K562 (cell line): Measurements from ENCODE around the gene FAM3C. TPM values are rescaled to one million over a fixed set of nuclear protein-coding genes. Genes with fewer than 3 reads are reported as not detected.
"Not testable (repeated sequence)": the region's sequence is repeated elsewhere in the genome, so short reads cannot be mapped to it uniquely, and the experiment has no call there.

ENCODE experiments used
- ATF1 ChIP-seq, 2 experiments: fragments of 450-650 bp in 1 of 2; IDR thresholded peaks; 2 replicates each; pipeline ENCODE4 v1.6.1; 2016; ENCODE audit warnings: missing compliant biosample characterization in 1 of 2, missing genetic modification characterization in 1 of 2
- CBX3 ChIP-seq, 2 experiments: IDR thresholded peaks; 1 replicate in 1 of 2; 2 replicates in 1 of 2; pipeline ENCODE4 v1.6.1; 2012; ENCODE audit warnings: inconsistent platforms in 2 of 2, low read length in 2 of 2, borderline replicate concordance in 1 of 2, control low read depth in 1 of 2
- HDAC2 ChIP-seq: fragments of 450-650 bp; IDR thresholded peaks from 2 replicates; pipeline ENCODE4 v1.6.1; 2016; ENCODE audit warnings: mild to moderate bottlenecking
- LCOR ChIP-seq: sonication (generic); formaldehyde crosslinking; IDR thresholded peaks from 2 replicates; pipeline ENCODE4 v1.8.0; 2022; ENCODE audit warnings: mild to moderate bottlenecking, missing genetic modification reagents
- MAZ ChIP-seq, 2 experiments: fragments of 450-650 bp in 1 of 2; sonication (generic) in 1 of 2; formaldehyde crosslinking; IDR thresholded peaks in 1 of 2; conservative IDR thresholded peaks in 1 of 2; 2 replicates each; pipeline versions ENCODE4 v1.4.0 to v1.5.0; 2020; ENCODE audit warnings: mild to moderate bottlenecking in 1 of 2, missing genetic modification reagents in 1 of 2
- NR2C1 ChIP-seq, 2 experiments: fragments of 450-650 bp; IDR thresholded peaks; 2 replicates each; pipeline ENCODE4 v1.6.1; 2017; ENCODE audit warnings: mild to moderate bottlenecking in 2 of 2, antibody characterized with exemption in 1 of 2, inconsistent platforms in 1 of 2, missing compliant biosample characterization in 1 of 2, missing genetic modification characterization in 1 of 2
- NR4A1 ChIP-seq, 2 experiments: fragments of 250-450 bp in 1 of 2; fragments of 450-650 bp in 1 of 2; sonication (Bioruptor Pico) in 1 of 2; IDR thresholded peaks; 2 replicates each; pipeline versions ENCODE4 v1.4.0 to v1.6.1; 2016 to 2020; ENCODE audit warnings: mild to moderate bottlenecking in 2 of 2, missing compliant biosample characterization in 1 of 2, missing genetic modification characterization in 1 of 2, moderate library complexity in 1 of 2
- POLR2AphosphoS5 ChIP-seq: IDR thresholded peaks from 2 replicates; pipeline ENCODE4 v1.6.1; 2011; ENCODE audit warnings: mild to moderate bottlenecking, low read depth, low read length, moderate library complexity; ENCODE audit not compliant: control insufficient read depth, insufficient read depth
- SMARCA4 ChIP-seq: fragments of 450-650 bp; IDR thresholded peaks from 2 replicates; pipeline ENCODE4 v1.6.1; 2016
- TRIM28 ChIP-seq: fragments of 450-650 bp; IDR thresholded peaks from 2 replicates; pipeline ENCODE4 v1.6.1; 2017
- ZBTB7A ChIP-seq: IDR thresholded peaks from 2 replicates; pipeline ENCODE4 v1.6.1; 2011; ENCODE audit warnings: low read depth, mild to moderate bottlenecking, low read length, moderate library complexity, borderline replicate concordance; ENCODE audit not compliant: control insufficient read depth
- ZNF695 ChIP-seq: fragments of 450-650 bp; formaldehyde crosslinking; IDR thresholded peaks from 2 replicates; pipeline ENCODE4 v1.4.0; 2020; ENCODE audit warnings: mild to moderate bottlenecking, moderate library complexity
- ZNF766 ChIP-seq: fragments of 200-800 bp; sonication (Bioruptor generic); conservative IDR thresholded peaks from 2 replicates; pipeline ENCODE4 v1.6.1; 2016; ENCODE audit warnings: missing genetic modification characterization, missing compliant biosample characterization
- polyA plus RNA-seq, 8 experiments: library from polyadenylated mRNA; depleted of rRNA in 4 of 8; stranded (reverse) in 5 of 8; unstranded in 3 of 8; fragments of >200 nt; fragmentation: Nextera tagmentation in 2 of 8; fragmentation: Illumina TruSeq in 1 of 8; extraction: Ambion mirVana in 2 of 8; extraction: Trizol in 1 of 8; gene quantifications; 2 replicates each; pipeline versions ENCODE4 v1.2.1 to v1.2.3, GENCODE V29; 2011 to 2014; ENCODE audit warnings: inconsistent platforms in 1 of 8, missing spikeins in 1 of 8
- total RNA-seq, 7 experiments: library from RNA; depleted of rRNA in 6 of 7; stranded (reverse); fragments of >200 nt in 6 of 7; fragmentation: Illumina TruSeq in 2 of 7; extraction: Trizol in 2 of 7; gene quantifications; 2 replicates each; pipeline versions ENCODE4 v1.2.1 to v1.2.3, GENCODE V29; 2011 to 2021; ENCODE audit warnings: low replicate concordance in 1 of 7
- TF ChIP-seq, protein P1 (sequence below), 2 experiments: IDR thresholded peaks in 1 of 2; conservative IDR thresholded peaks in 1 of 2; 2 replicates each; pipeline ENCODE4 v1.6.1; 2016; ENCODE audit warnings: low read depth in 2 of 2, mild to moderate bottlenecking in 1 of 2, missing compliant biosample characterization in 1 of 2, missing genetic modification characterization in 1 of 2, moderate library complexity in 1 of 2
- TF ChIP-seq, protein P2 (sequence below): fragments of 200-800 bp; sonication (Bioruptor generic); IDR thresholded peaks from 2 replicates; pipeline ENCODE4 v1.6.1; 2017; ENCODE audit warnings: missing genetic modification characterization, missing compliant biosample characterization
- TF ChIP-seq, protein P3 (sequence below): fragments of 450-650 bp; IDR thresholded peaks from 2 replicates; pipeline ENCODE4 v1.7.1; 2018; ENCODE audit warnings: mild to moderate bottlenecking, low read depth; ENCODE audit not compliant: partially characterized antibody

FAM3C gene
- total and polyA plus RNA-seq, 9 of the 15 experiments (the other 6 are each of a cell fraction or from before 2014, with no cell fraction given): 10.6 to 42.6 (median 30.0) TPM

DNA sequence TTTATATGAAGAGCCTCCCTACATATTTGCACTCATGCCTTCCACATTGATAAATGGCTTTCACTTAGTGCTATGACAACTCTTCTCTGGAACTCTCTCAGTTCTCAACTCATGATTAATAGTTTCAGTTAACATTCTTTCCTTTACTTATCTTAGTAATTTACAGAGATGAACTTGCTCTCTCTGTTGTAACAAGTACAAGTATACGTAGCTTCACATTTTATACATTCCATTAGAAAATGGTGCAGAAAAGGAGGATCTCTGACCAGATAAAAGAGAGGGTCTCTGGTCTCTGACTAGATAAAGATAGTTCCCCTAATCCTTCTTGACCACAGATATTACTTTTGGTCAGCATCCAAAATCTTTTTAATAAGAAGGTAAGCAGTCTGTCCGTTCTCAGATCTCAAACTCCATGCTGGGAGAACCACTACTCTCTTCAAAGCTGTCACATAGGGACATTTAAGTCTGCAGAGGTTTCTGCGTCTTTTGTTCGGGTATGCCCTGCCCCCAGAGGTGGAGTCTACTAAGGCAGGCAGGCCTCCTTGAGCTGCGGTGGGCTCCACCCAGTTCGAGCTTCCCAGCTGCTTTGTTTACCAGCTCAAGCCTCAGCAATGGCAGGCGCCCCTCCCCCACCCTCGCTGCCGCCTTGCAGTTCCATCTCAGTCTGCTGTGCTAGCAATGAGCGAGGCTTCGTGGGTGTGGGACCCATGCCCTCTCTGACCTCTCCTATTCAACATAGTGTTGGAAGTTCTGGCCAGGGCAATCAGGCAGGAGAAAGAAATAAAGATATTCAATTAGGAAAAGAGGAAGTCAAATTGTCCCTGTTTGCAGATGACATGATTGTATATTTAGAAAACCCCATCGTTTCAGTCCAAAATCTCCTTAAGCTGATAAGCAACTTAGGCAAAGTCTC is 42.2 kb upstream of the FAM3C start (continued):
- TF ChIP-seq MAZ (CRISPR knock-in tag; conservative IDR thresholded peaks at IDR 0.05 in 1 of 2, IDR thresholded peaks at IDR 0.05 in 1 of 2): peak; percentile 46 to 62
- TF ChIP-seq NR4A1 (CRISPR knock-in tag; IDR thresholded peaks at IDR 0.05); NR2C1 (tag; IDR thresholded peaks at IDR 0.05); ATF1 (CRISPR knock-in tag; IDR thresholded peaks at IDR 0.05): not testable (repeated sequence)
- peak; percentile 81 for TF ChIP-seq NR4A1 (tag; IDR thresholded peaks at IDR 0.05)
- TF ChIP-seq, protein P1, sequence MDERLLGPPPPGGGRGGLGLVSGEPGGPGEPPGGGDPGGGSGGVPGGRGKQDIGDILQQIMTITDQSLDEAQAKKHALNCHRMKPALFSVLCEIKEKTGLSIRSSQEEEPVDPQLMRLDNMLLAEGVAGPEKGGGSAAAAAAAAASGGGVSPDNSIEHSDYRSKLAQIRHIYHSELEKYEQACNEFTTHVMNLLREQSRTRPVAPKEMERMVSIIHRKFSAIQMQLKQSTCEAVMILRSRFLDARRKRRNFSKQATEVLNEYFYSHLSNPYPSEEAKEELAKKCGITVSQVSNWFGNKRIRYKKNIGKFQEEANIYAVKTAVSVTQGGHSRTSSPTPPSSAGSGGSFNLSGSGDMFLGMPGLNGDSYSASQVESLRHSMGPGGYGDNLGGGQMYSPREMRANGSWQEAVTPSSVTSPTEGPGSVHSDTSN (CRISPR knock-in tag; IDR thresholded peaks at IDR 0.05; ENCODE audit: low read depth): not testable (repeated sequence)
- TF ChIP-seq, protein P1 (tag; conservative IDR thresholded peaks at IDR 0.05; ENCODE audit: low read depth): peak; percentile 93
- TF ChIP-seq, protein P2, sequence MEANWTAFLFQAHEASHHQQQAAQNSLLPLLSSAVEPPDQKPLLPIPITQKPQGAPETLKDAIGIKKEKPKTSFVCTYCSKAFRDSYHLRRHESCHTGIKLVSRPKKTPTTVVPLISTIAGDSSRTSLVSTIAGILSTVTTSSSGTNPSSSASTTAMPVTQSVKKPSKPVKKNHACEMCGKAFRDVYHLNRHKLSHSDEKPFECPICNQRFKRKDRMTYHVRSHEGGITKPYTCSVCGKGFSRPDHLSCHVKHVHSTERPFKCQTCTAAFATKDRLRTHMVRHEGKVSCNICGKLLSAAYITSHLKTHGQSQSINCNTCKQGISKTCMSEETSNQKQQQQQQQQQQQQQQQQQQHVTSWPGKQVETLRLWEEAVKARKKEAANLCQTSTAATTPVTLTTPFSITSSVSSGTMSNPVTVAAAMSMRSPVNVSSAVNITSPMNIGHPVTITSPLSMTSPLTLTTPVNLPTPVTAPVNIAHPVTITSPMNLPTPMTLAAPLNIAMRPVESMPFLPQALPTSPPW (CRISPR knock-in tag): 0 out of 2 replicates have a peak, but pooled peaks have one; percentile 8
- peak; percentile 99 for TF ChIP-seq ZNF766 (CRISPR knock-in tag)
- peak in 1 of 2 experiments; percentile 21; a peak in 1 of 3 replicates for TF ChIP-seq CBX3 (IDR thresholded peaks at IDR 0.05; ENCODE audit: borderline replicate concordance in 1 of 2, low read length in 2 of 2)
- TF ChIP-seq POLR2AphosphoS5: 0 out of 2 replicates have a peak, but pooled peaks have one; percentile 28
- TF ChIP-seq ZBTB7A: peak; percentile 60; the same call in 1 of the 2 replicates
- TF ChIP-seq NR2C1 (IDR thresholded peaks at IDR 0.05): 0 out of 2 replicates have a peak, but pooled peaks have one; percentile 7
- TF ChIP-seq, protein P3, sequence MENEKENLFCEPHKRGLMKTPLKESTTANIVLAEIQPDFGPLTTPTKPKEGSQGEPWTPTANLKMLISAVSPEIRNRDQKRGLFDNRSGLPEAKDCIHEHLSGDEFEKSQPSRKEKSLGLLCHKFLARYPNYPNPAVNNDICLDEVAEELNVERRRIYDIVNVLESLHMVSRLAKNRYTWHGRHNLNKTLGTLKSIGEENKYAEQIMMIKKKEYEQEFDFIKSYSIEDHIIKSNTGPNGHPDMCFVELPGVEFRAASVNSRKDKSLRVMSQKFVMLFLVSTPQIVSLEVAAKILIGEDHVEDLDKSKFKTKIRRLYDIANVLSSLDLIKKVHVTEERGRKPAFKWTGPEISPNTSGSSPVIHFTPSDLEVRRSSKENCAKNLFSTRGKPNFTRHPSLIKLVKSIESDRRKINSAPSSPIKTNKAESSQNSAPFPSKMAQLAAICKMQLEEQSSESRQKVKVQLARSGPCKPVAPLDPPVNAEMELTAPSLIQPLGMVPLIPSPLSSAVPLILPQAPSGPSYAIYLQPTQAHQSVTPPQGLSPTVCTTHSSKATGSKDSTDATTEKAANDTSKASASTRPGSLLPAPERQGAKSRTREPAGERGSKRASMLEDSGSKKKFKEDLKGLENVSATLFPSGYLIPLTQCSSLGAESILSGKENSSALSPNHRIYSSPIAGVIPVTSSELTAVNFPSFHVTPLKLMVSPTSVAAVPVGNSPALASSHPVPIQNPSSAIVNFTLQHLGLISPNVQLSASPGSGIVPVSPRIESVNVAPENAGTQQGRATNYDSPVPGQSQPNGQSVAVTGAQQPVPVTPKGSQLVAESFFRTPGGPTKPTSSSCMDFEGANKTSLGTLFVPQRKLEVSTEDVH: peak; percentile 75
- TF ChIP-seq ATF1 (tag; IDR thresholded peaks at IDR 0.05): peak; percentile 65
- peak; percentile 44; the same call in 1 of the 2 replicates for TF ChIP-seq TRIM28
- peak; percentile 44; the same call in 1 of the 2 replicates for TF ChIP-seq LCOR (CRISPR knock-in tag)
- 0 out of 2 replicates have a peak, but pooled peaks have one; percentile 23 for TF ChIP-seq ZNF695 (CRISPR knock-in tag)
- TF ChIP-seq HDAC2: peak; percentile 86
- TF ChIP-seq SMARCA4: peak; percentile 80
